HepG2 (cell line): Measurements from ENCODE around the gene CKB. TPM values are rescaled to one million over a fixed set of nuclear protein-coding genes. Genes with fewer than 3 reads are reported as not detected.

Experiments
- ATAC-seq: fragments of 200-7000 bp; cut with Tn5 transposase; 3 replicates; pipeline ENCODE4 v1.9.1; 2020; ENCODE audit warnings: mild to moderate bottlenecking, moderate library complexity
- BruUV-seq: library from RNA; stranded (reverse); fragments of 400-500 nt; replicated peaks from 2 replicates; lab custom pipeline; 2021; lab: Mats Ljungman, UMichigan
- CTCF ChIA-PET: fragments of 300-600 bp; formaldehyde crosslinking; extraction: SDS; loops from one replicate; lab custom pipeline; 2021; ENCODE audit warnings: low total read pairs, inconsistent platforms, low intra/inter-chr PET ratio; lab: Yijun Ruan, JAX
- POLR2A ChIA-PET: fragments of 350-600 bp; sonication (Branson Sonifier 250); formaldehyde crosslinking; loops from one replicate; lab custom pipeline; 2020; ENCODE audit warnings: antibody characterized with exemption, inconsistent platforms; lab: Yijun Ruan, JAX
- DNase-seq: peaks from one replicate; pipeline ENCODE4 v3.0.0-alpha.2; 2015; ENCODE audit warnings: low spot score
- FAIRE-seq: peaks from 3 replicates; lab custom pipeline; 2011; peaks lifted over from hg19 to GRCh38; lab: Jason Lieb, UNC
- H2AFZ ChIP-seq: one replicate; pipeline ENCODE4 v1.6.1; 2011; ENCODE audit warnings: low read length, inconsistent platforms
- H3K27ac ChIP-seq: fragments of 300-600 bp; 3 replicates; pipeline ENCODE4 v1.8.0; 2011; ENCODE audit warnings: mixed run types, mild to moderate bottlenecking, mixed read lengths, low read length, inconsistent platforms; ENCODE audit not compliant: insufficient read depth; ENCODE audit errors: extremely low read length
- H3K27me3 ChIP-seq, 2 experiments: fragments of 200-600 bp in 1 of 2; 2 replicates in 1 of 2; 3 replicates in 1 of 2; pipeline versions ENCODE4 v1.6.0 to v1.8.0; 2011; ENCODE audit warnings: low read length in 2 of 2, mild to moderate bottlenecking in 2 of 2, moderate library complexity in 2 of 2, inconsistent platforms in 1 of 2; ENCODE audit not compliant: insufficient read depth in 2 of 2, control insufficient read depth in 1 of 2
- H3K36me3 ChIP-seq, 2 experiments: fragments of 200-600 bp in 1 of 2; replicated peaks in 1 of 2; 2 replicates in 1 of 2; 3 replicates in 1 of 2; pipeline versions ENCODE4 v1.5.1 to v1.8.0; 2011; ENCODE audit warnings: low read length in 2 of 2, inconsistent platforms in 1 of 2; ENCODE audit not compliant: insufficient read depth in 2 of 2, control insufficient read depth in 1 of 2
- H3K4me1 ChIP-seq: 2 replicates; pipeline ENCODE4 v1.5.1; 2012; ENCODE audit warnings: low read length, inconsistent platforms; ENCODE audit not compliant: insufficient read depth
- H3K4me2 ChIP-seq: 2 replicates; pipeline ENCODE4 v1.6.0; 2011; ENCODE audit warnings: low read depth, low read length, inconsistent platforms
- H3K4me3 ChIP-seq, 3 experiments: fragments of 200-600 bp in 1 of 3; sonication (generic), shearing (Covaris generic) in 1 of 3; replicated peaks in 1 of 3; 2 replicates each; pipeline ENCODE4 v1.5.1; 2011 to 2016; ENCODE audit warnings: low read length in 3 of 3, inconsistent platforms in 2 of 3, low read depth in 2 of 3, mild to moderate bottlenecking in 2 of 3, control low read depth in 1 of 3, mixed read lengths in 1 of 3; ENCODE audit not compliant: insufficient read depth in 1 of 3
- H3K79me2 ChIP-seq: one replicate; pipeline ENCODE4 v1.6.1; 2011; ENCODE audit warnings: low read length, inconsistent platforms; ENCODE audit not compliant: insufficient read depth
- H3K9ac ChIP-seq: 2 replicates; pipeline ENCODE4 v1.6.0; 2011; ENCODE audit warnings: mild to moderate bottlenecking, low read depth, low read length, inconsistent platforms; ENCODE audit not compliant: insufficient read depth
- H3K9me3 ChIP-seq: 2 replicates; pipeline ENCODE4 v1.5.1; 2012; ENCODE audit warnings: mild to moderate bottlenecking, low read length
- H4K20me1 ChIP-seq: 2 replicates; pipeline ENCODE4 v1.6.0; 2011; ENCODE audit warnings: inconsistent platforms, mild to moderate bottlenecking, low read length, moderate library complexity; ENCODE audit not compliant: insufficient read depth
- NR2F1 ChIP-seq, 2 experiments: fragments of 450-650 bp in 1 of 2; formaldehyde crosslinking in 1 of 2; IDR thresholded peaks; 2 replicates each; pipeline versions ENCODE4 v1.5.0 to v1.6.1; 2016 to 2020; ENCODE audit warnings: mild to moderate bottlenecking in 1 of 2, missing compliant biosample characterization in 1 of 2, missing genetic modification reagents in 1 of 2, moderate library complexity in 1 of 2
- ZFP37 ChIP-seq: sonication (generic); formaldehyde crosslinking; IDR thresholded peaks from 2 replicates; pipeline ENCODE4 v1.4.0; 2020; ENCODE audit warnings: missing genetic modification reagents, borderline replicate concordance
- ZNF17 ChIP-seq: sonication (generic); formaldehyde crosslinking; IDR thresholded peaks from 2 replicates; pipeline ENCODE4 v1.5.0; 2020; ENCODE audit warnings: mild to moderate bottlenecking, missing genetic modification reagents
- ZNF276 ChIP-seq: sonication (generic); formaldehyde crosslinking; IDR thresholded peaks from 2 replicates; pipeline ENCODE4 v1.4.0; 2020; ENCODE audit warnings: mild to moderate bottlenecking, low read depth, missing genetic modification reagents
- ZNF468 ChIP-seq: sonication (generic); formaldehyde crosslinking; IDR thresholded peaks from 2 replicates; pipeline ENCODE4 v1.8.0; 2022; ENCODE audit warnings: mild to moderate bottlenecking, moderate library complexity, missing genetic modification reagents
- WGBS: methylation state at CpG from one replicate; pipeline ENCODE4 v1.1.6; 2017; ENCODE audit warnings: low lambda C conversion rate; 5-methylcytosine and 5-hydroxymethylcytosine counted together
- in situ Hi-C: cut with HindIII; loops from 2 replicates; pipeline ENCODE4 v1.10.0; 2017; ENCODE audit warnings: low pct_unique_long_range_greater_than_20kb; ENCODE audit not compliant: extremely low pct_ligation_motif_present
- intact Hi-C: fragments of 100-400 bp; cut with micrococcal nuclease; formaldehyde crosslinking; loops from one replicate; pipeline ENCODE4 v1.10.0; 2022; ENCODE audit not compliant: unreplicated experiment
- polyA plus RNA-seq, 8 experiments: library from polyadenylated mRNA; depleted of rRNA in 3 of 8; stranded (reverse) in 7 of 8; unstranded in 1 of 8; fragments of >200 nt; fragmentation: Illumina TruSeq in 4 of 8; extraction: Trizol in 4 of 8; gene quantifications; 2 replicates each; pipeline versions ENCODE4 v1.2.1 to v1.2.3, GENCODE V29; 2011 to 2016; ENCODE audit warnings: low read depth in 4 of 8, missing spikeins in 1 of 8, mixed read lengths in 1 of 8; ENCODE audit not compliant: insufficient read depth in 1 of 8
- total RNA-seq, 5 experiments: library from RNA; depleted of rRNA; stranded (reverse); fragments of >200 nt; fragmentation: Illumina TruSeq; extraction: Trizol; gene quantifications; 2 replicates each; pipeline ENCODE4 v1.2.3, GENCODE V29; 2016; ENCODE audit warnings: low read depth in 1 of 5
- TF ChIP-seq, protein P1 (sequence below): sonication (generic); formaldehyde crosslinking; IDR thresholded peaks from 2 replicates; pipeline ENCODE4 v1.4.0; 2020; ENCODE audit warnings: mild to moderate bottlenecking, missing genetic modification reagents
- TF ChIP-seq, protein P2 (sequence below): sonication (generic); formaldehyde crosslinking; IDR thresholded peaks from 2 replicates; pipeline ENCODE4; 2020; ENCODE audit warnings: missing genetic modification reagents, mild to moderate bottlenecking, borderline replicate concordance

CKB gene
- total and polyA plus RNA-seq, 2 of the 13 experiments (the other 11 are each of a cell fraction or from before 2014, with no cell fraction given) = 82.3 to 217 TPM

- BruUV-seq = no TSS peak
- CTCF ChIA-PET = interaction anchor here (0.8 kb wide), 1 partner anchor 48 kb away, joined by 3 read pairs; no protein-coding TSS in a partner anchor
- TF ChIP-seq ZNF17 = no peak
- TF ChIP-seq, protein P1, sequence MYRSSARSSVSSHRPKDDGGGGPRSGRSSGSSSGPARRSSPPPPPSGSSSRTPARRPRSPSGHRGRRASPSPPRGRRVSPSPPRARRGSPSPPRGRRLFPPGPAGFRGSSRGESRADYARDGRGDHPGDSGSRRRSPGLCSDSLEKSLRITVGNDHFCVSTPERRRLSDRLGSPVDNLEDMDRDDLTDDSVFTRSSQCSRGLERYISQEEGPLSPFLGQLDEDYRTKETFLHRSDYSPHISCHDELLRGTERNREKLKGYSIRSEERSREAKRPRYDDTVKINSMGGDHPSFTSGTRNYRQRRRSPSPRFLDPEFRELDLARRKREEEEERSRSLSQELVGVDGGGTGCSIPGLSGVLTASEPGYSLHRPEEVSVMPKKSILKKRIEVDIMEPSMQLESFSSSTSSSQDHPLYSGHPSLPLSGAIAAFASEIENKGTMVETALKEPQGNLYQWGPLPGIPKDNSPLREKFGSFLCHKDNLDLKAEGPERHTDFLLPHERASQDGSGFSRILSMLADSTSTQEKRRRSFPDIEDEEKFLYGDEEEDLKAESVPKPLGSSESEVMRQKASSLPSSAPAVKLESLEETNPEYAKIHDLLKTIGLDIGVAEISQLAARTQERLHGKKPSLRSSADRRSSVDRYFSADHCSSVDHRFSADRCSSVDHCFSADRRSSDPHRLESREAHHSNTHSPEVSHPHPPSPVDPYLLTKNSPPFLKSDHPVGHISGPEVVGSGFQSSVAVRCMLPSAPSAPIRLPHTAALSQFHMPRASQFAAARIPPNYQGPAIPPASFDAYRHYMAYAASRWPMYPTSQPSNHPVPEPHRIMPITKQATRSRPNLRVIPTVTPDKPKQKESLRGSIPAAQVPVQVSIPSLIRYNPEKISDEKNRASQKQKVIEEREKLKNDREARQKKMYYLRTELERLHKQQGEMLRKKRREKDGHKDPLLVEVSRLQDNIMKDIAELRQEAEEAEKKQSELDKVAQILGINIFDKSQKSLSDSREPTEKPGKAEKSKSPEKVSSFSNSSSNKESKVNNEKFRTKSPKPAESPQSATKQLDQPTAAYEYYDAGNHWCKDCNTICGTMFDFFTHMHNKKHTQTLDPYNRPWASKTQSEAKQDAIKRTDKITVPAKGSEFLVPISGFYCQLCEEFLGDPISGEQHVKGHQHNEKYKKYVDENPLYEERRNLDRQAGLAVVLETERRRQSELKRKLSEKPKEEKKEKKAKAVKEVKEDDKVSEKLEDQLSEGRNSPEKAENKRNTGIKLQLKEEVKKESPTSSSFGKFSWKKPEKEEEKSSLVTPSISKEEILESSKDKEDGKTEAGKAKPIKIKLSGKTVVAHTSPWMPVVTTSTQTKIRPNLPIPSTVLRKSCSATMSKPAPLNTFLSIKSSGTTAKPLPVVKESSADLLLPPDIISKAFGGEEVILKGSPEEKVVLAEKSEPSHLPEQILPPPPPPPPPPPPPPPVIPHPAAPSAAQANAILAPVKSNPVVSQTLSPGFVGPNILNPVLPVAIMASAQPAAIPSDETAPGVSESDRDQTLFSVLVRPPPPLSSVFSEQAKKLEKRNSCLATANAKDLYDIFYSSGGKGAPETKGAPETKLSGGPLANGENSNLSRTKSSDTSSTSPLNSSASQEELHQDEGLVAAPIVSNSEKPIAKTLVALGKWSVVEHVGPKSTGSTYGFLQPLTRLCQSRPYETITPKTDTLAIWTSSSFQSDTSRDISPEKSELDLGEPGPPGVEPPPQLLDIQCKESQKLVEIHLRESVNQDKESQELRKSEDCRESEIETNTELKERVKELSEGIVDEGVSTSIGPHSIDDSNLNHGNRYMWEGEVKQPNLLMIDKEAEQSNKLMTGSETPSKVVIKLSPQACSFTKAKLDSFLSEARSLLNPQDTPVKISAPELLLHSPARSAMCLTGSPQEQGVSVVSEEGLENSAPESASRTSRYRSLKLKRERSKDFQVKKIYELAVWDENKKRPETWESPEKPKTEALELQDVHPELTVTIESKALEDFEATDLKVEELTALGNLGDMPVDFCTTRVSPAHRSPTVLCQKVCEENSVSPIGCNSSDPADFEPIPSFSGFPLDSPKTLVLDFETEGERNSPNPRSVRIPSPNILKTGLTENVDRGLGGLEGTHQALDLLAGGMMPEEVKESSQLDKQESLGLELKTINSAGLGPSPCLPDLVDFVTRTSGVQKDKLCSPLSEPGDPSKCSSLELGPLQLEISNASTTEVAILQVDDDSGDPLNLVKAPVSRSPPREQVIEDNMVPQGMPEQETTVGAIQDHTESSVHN (CRISPR knock-in tag) = no peak
- no peak for TF ChIP-seq ZNF276
- no peak for TF ChIP-seq NR2F1 (CRISPR knock-in tag; IDR thresholded peaks at IDR 0.05)
- no peak for TF ChIP-seq ZNF468 (CRISPR knock-in tag)
- TF ChIP-seq ZFP37 (CRISPR knock-in tag) = no peak
- TF ChIP-seq, protein P2, sequence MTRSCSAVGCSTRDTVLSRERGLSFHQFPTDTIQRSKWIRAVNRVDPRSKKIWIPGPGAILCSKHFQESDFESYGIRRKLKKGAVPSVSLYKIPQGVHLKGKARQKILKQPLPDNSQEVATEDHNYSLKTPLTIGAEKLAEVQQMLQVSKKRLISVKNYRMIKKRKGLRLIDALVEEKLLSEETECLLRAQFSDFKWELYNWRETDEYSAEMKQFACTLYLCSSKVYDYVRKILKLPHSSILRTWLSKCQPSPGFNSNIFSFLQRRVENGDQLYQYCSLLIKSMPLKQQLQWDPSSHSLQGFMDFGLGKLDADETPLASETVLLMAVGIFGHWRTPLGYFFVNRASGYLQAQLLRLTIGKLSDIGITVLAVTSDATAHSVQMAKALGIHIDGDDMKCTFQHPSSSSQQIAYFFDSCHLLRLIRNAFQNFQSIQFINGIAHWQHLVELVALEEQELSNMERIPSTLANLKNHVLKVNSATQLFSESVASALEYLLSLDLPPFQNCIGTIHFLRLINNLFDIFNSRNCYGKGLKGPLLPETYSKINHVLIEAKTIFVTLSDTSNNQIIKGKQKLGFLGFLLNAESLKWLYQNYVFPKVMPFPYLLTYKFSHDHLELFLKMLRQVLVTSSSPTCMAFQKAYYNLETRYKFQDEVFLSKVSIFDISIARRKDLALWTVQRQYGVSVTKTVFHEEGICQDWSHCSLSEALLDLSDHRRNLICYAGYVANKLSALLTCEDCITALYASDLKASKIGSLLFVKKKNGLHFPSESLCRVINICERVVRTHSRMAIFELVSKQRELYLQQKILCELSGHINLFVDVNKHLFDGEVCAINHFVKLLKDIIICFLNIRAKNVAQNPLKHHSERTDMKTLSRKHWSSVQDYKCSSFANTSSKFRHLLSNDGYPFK (CRISPR knock-in tag) = no peak
Observed at GRCh38 chr14:103501921-103502669, 20.5 kb downstream of the CKB start.

More at GRCh38 chr14:103501921-103502669, 20.5 kb downstream of the CKB start:
- intact Hi-C loops (loop anchor here (5.0 kb wide), 1 partner anchor 1195 kb away; the partner anchor contains the start of gene MOK), in situ Hi-C loops (loop anchor here (5.0 kb wide), 1 partner anchor 45 kb away; no protein-coding TSS in a partner anchor)
- Histone ChIP-seq H2AFZ (no peak overlapping the region), H3K4me3 (no peak overlapping the region), H3K27ac (no peak overlapping the region), H3K9ac (no peak overlapping the region), H3K4me1 (peaks cover 8% of the 10 kb centered on the region), H4K20me1 (no peaks in the 10 kb centered on the region), H3K27me3 (no peaks in the 10 kb centered on the region), H3K36me3 (peaks cover 22 to 55% of the 10 kb centered on the region in 2 experiments), H3K9me3 (no peaks in the 10 kb centered on the region), H3K79me2 (no peaks in the 10 kb centered on the region), H3K4me2 (no peak overlapping the region)
- DNase-seq = no peak
- no peak for ATAC-seq
- POLR2A ChIA-PET = no interaction called here
- 93% methylated on average over 5 of the region's 9 CpGs for WGBS
- FAIRE-seq = no peak
